ENCODE data around the gene NSMF. TPM values are rescaled to one million over a fixed set of nuclear protein-coding genes. Genes with fewer than 3 reads are reported as not detected.
"Not testable (repeated sequence)": the region's sequence is repeated elsewhere in the genome, so short reads cannot be mapped to it uniquely, and the experiment has no call there.

Gene NSMF
- total RNA-seq, 1 donor: 22.0 TPM

DNA sequence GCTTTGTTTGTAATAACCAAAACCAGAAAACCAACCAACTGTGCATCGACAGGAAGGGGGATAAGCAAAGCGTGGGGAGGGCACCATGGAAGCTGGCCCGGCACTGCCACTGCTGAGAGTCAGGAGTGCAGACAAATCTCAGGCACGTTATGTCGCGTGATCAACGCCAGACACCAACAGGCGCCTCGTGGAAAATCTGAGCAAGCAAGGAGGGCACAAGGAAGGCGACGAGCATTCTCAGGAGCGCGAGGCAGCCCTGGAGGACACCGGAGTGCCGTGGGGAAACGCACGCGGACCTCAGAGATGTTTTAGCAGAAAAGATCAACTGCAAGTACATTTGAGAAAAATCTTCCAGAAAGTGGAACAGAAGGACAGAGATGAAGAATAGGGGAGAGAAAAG, 15.1 kb upstream of the NSMF start:
- DNase-seq (ENCODE audit: low read depth): no peak
- no peak for TF ChIP-seq CTCF (IDR thresholded peaks at IDR 0.05; ENCODE audit: insufficient read depth, low read depth, low read length)
- H3K4me3 ChIP-seq (ENCODE audit: low read depth, low read length): no peak overlapping the region

GRCh38 chr9:137470785-137471184, 11.7 kb upstream of the NSMF start:
- H3K4me3 ChIP-seq (ENCODE audit: low read depth, low read length): no peak overlapping the region
- no peak for TF ChIP-seq CTCF (IDR thresholded peaks at IDR 0.05; ENCODE audit: insufficient read depth, low read depth, low read length)
- DNase-seq (ENCODE audit: low read depth): no peak

GRCh38 chr9:137467896-137468295, 8.8 kb upstream of the NSMF start:
- no peak overlapping the region for H3K4me3 ChIP-seq (ENCODE audit: low read depth, low read length)
- DNase-seq (ENCODE audit: low read depth): no peak
- no peak for TF ChIP-seq CTCF (IDR thresholded peaks at IDR 0.05; ENCODE audit: insufficient read depth, low read depth, low read length)

GRCh38 chr9:137467161-137467581, 8.0 kb upstream of the NSMF start:
- TF ChIP-seq CTCF (IDR thresholded peaks at IDR 0.05; ENCODE audit: insufficient read depth, low read depth, low read length): no peak
- H3K4me3 ChIP-seq (ENCODE audit: low read depth, low read length): no peak overlapping the region
- DNase-seq (ENCODE audit: low read depth): no peak

DNA sequence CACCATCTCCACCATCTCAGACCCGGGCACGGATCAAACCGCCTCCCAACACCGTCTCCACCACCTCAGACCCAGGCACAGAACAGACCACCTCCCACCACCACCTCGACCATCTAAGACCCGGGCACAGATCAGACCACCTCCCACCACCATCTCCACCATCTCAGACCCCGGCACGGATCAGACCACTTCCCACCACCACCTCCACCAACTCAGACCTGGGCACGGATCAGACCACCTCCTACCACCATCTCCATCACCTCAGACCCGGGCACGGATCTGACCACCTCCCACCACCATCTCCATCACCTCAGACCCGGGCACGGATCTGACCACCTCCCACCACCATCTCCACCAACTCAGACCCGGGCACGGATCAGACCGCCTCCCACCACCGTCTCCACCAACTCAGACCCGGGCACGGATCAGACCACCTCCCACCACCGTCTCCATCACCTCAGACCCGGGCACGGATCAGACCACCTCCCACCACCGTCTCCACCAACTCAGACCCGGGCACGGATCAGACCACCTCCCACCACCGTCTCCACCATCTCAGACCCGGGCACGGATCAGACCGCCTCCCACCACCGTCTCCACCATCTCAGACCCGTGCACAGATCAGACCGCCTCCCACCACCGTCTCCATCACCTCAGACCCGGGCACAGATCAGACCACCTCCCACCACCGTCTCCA, 7.4 kb upstream of the NSMF start:
- not testable (repeated sequence) for H3K4me3 ChIP-seq (ENCODE audit: low read depth, low read length); DNase-seq (ENCODE audit: low read depth)

- no peak overlapping the region for H3K4me3 ChIP-seq (ENCODE audit: low read depth, low read length)
- no peak for TF ChIP-seq CTCF (IDR thresholded peaks at IDR 0.05; ENCODE audit: insufficient read depth, low read depth, low read length)
- DNase-seq (ENCODE audit: low read depth): no peak
These were observed 6.7 kb upstream of the NSMF start for GRCh38 chr9:137465720-137466388.

GRCh38 chr9:137465000-137465719, 6.0 kb upstream of the NSMF start:
- H3K4me3 ChIP-seq (ENCODE audit: low read depth, low read length): no peak overlapping the region
- no peak for TF ChIP-seq CTCF (IDR thresholded peaks at IDR 0.05; ENCODE audit: insufficient read depth, low read depth, low read length)
- no peak for DNase-seq (ENCODE audit: low read depth)

All from fibroblast of villous mesenchyme (primary cell).